ENCODE data around the gene IMPG2. TPM values are rescaled to one million over a fixed set of nuclear protein-coding genes. Genes with fewer than 3 reads are reported as not detected.

The IMPG2 gene
- total and polyA plus RNA-seq, 8 donors: under 0.01 to 2.3 (median 0.36) TPM; not detected in 2

DNA sequence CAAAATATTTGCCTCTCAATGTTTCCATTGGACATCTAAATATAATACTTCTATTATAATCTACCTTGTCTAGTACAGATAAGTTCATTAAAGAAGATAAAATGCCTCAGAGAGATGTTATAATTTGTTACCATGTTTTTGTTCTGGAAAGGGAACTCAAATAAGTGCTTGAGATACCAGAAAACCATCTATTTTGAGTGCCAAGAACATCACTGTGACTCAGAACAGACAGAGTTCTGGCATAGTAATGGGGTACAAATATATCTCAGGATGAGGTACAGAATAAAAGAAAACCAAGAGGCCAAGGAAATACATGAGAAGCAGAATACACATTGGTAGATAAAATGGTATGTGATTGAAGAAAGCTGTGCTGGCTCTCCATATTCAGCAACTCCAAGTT, 58.9 kb downstream of the IMPG2 start:
- Histone ChIP-seq H3K4me1 (peaks cover 0 to 7% (median 0%) of the 10 kb centered on the region in 4 donors), H3K27me3 (no peaks in the 10 kb centered on the region), H3K36me3 (no peaks in the 10 kb centered on the region), H3K27ac (no peak overlapping the region), H3K9me3 (no peaks in the 10 kb centered on the region), H3K4me3 (no peak overlapping the region)
- DNase-seq: no peak
- intact Hi-C loops (cut with DNase I; ENCODE audit: low total_unique reads): no loop called here
- TF ChIP-seq POLR2A (IDR thresholded peaks at IDR 0.05): no peak
- TF ChIP-seq EP300 (IDR thresholded peaks at IDR 0.05): no peak
- TF ChIP-seq, protein P1, sequence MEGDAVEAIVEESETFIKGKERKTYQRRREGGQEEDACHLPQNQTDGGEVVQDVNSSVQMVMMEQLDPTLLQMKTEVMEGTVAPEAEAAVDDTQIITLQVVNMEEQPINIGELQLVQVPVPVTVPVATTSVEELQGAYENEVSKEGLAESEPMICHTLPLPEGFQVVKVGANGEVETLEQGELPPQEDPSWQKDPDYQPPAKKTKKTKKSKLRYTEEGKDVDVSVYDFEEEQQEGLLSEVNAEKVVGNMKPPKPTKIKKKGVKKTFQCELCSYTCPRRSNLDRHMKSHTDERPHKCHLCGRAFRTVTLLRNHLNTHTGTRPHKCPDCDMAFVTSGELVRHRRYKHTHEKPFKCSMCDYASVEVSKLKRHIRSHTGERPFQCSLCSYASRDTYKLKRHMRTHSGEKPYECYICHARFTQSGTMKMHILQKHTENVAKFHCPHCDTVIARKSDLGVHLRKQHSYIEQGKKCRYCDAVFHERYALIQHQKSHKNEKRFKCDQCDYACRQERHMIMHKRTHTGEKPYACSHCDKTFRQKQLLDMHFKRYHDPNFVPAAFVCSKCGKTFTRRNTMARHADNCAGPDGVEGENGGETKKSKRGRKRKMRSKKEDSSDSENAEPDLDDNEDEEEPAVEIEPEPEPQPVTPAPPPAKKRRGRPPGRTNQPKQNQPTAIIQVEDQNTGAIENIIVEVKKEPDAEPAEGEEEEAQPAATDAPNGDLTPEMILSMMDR (IDR thresholded peaks at IDR 0.05): no peak
- TF ChIP-seq POLR2AphosphoS5 (IDR thresholded peaks at IDR 0.05): no peak

DNA sequence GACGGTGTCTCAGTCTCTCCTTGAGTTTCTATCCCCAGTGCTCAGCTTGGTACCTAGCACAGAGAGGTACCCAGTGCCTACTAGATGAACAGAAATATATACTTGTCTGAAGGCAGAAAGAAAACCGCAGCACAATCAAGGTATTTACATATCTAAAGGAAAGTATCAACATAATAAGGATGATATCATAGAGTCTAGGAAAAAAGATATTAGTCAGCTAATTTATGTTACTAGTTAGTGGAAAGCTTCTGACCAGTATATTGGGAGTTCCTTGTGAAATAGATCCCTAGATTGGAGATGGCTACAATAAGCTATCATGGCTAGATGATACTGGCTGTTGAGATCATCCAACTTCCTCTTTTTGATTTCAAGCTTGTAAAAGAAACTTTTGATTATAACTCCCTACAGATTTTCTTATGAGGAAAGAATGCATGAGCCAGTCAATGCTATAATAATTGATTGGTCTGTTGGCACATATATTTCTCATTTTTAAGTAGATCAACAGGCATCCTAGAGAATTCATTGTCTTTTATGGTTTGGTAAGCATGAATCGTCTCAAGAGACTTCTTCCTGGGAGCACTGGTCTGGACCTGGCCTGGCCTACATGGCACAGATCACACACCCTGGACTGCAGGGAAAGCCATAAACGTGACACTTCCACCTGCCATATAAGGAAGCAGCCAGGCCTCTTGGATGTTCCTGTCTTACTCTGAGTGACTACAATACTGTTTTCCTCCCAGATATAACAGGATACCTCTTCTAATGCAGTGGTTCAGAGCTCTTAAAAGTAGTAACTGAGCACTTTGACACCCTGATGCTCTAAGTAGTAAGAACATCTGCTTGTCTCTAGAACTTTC, 60.7 kb downstream of the IMPG2 start:
- DNase-seq: no peak
- intact Hi-C loops (cut with DNase I; ENCODE audit: low total_unique reads): no loop called here

GRCh38 chr3:101256511-101256910, 63.9 kb downstream of the IMPG2 start:
- Histone ChIP-seq H3K27ac (no peak overlapping the region), H3K9me3 (no peaks in the 10 kb centered on the region), H3K4me1 (no peaks in the 10 kb centered on the region), H3K27me3 (no peaks in the 10 kb centered on the region), H3K36me3 (no peaks in the 10 kb centered on the region), H3K4me3 (no peak overlapping the region)
- peak in 1 of 2 donors; percentile 62 for DNase-seq
- intact Hi-C loops (cut with DNase I; ENCODE audit: low total_unique reads): no loop called here
- TF ChIP-seq POLR2AphosphoS5 (IDR thresholded peaks at IDR 0.05): no peak
- TF ChIP-seq, protein P1 (IDR thresholded peaks at IDR 0.05): no peak
- no peak for TF ChIP-seq POLR2A (IDR thresholded peaks at IDR 0.05)
- no peak for TF ChIP-seq EP300 (IDR thresholded peaks at IDR 0.05)
- WGBS, 5 donors: 79 to 89% (median 88%) methylated on average over 3 of the region's 3 CpGs

More for the DNA sequence above, 60.7 kb downstream of the IMPG2 start:
- Histone ChIP-seq H3K4me1 (peaks cover 0 to 7% (median 0%) of the 10 kb centered on the region in 4 donors), H3K27ac (no peak overlapping the region), H3K9me3 (no peaks in the 10 kb centered on the region), H3K36me3 (no peaks in the 10 kb centered on the region), H3K4me3 (no peak overlapping the region), H3K27me3 (no peaks in the 10 kb centered on the region)
- WGBS, 5 donors: 73 to 86% (median 79%) methylated on average over 4 of the region's 4 CpGs
- TF ChIP-seq POLR2A (IDR thresholded peaks at IDR 0.05): no peak

DNA sequence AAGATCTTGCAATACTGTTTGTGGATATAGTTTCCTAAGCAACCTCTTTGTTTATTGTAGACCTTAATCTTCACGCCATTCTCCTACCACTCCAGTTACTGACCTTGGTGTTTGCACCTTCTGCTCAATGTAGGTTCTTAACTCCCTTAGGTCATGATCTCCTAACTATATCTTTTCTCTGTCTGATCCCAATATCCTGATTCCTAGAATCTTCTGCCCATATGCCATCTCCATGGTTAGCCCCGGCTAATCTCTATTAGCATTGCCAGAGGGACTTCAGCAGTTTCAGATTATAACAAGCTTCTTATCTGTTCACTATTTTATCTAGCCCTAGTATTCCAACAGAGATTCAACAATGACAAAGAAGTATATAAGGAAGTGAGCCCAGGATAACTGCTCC, 64.9 kb downstream of the IMPG2 start:
- H3K4me3 ChIP-seq: no peak overlapping the region
- H3K27ac ChIP-seq: no peak overlapping the region
- intact Hi-C loops (cut with DNase I; ENCODE audit: low total_unique reads): no loop called here
- WGBS, 5 donors: 78 to 82% (median 80%) methylated on average over 2 of the region's 2 CpGs
- no peaks in the 10 kb centered on the region for H3K4me1 ChIP-seq
- no peak for TF ChIP-seq POLR2A (IDR thresholded peaks at IDR 0.05)
- TF ChIP-seq POLR2AphosphoS5 (IDR thresholded peaks at IDR 0.05): no peak
- TF ChIP-seq, protein P1 (IDR thresholded peaks at IDR 0.05): no peak
- TF ChIP-seq EP300 (IDR thresholded peaks at IDR 0.05): no peak
- no peaks in the 10 kb centered on the region for H3K27me3 ChIP-seq
- no peaks in the 10 kb centered on the region for H3K36me3 ChIP-seq
- DNase-seq: no peak
- H3K9me3 ChIP-seq: no peaks in the 10 kb centered on the region

GRCh38 chr3:101253396-101253795, 67.0 kb downstream of the IMPG2 start:
- TF ChIP-seq POLR2A (IDR thresholded peaks at IDR 0.05) (no peak), POLR2AphosphoS5 (IDR thresholded peaks at IDR 0.05) (no peak), EP300 (IDR thresholded peaks at IDR 0.05) (no peak)
- TF ChIP-seq, protein P1 (IDR thresholded peaks at IDR 0.05): no peak
- intact Hi-C loops (cut with DNase I; ENCODE audit: low total_unique reads): no loop called here
- no peaks in the 10 kb centered on the region for H3K4me1 ChIP-seq
- no peaks in the 10 kb centered on the region for H3K27me3 ChIP-seq
- no peaks in the 10 kb centered on the region for H3K36me3 ChIP-seq
- no peak overlapping the region for H3K4me3 ChIP-seq
- no peaks in the 10 kb centered on the region for H3K9me3 ChIP-seq
- H3K27ac ChIP-seq: no peak overlapping the region
- no peak for DNase-seq
- WGBS, 5 donors: 94 to 100% (median 97%) methylated on average over 3 of the region's 3 CpGs
